K562 (cell line): ENCODE measurements around the gene ACR.

Experiments used
- DPF2 ChIP-seq: fragments of 450-650 bp; IDR thresholded peaks from 2 replicates; pipeline ENCODE4 v1.6.1; 2016
- EP300 ChIP-seq: IDR thresholded peaks from 2 replicates; pipeline ENCODE4 v1.6.1; 2012; ENCODE audit warnings: low read length, improper control_type of control experiment
- NFYB ChIP-seq: IDR thresholded peaks from 2 replicates; pipeline ENCODE4 v1.6.1; 2011; ENCODE audit warnings: mild to moderate bottlenecking, moderate library complexity; ENCODE audit not compliant: insufficient read length; ENCODE audit errors: extremely low read depth
- POLR2A ChIP-seq: fragments of 450-650 bp; conservative IDR thresholded peaks from 2 replicates; pipeline ENCODE4 v1.6.1; 2016
- RAD51 ChIP-seq: fragments of 450-650 bp; IDR thresholded peaks from 2 replicates; pipeline ENCODE4 v1.7.1; 2016; ENCODE audit warnings: low read depth, mild to moderate bottlenecking, borderline replicate concordance
- TOE1 ChIP-seq, 2 experiments: fragments of 450-650 bp in 1 of 2; sonication (generic) in 1 of 2; formaldehyde crosslinking in 1 of 2; IDR thresholded peaks; 2 replicates each; pipeline versions ENCODE4 v1.7.1 to v1.8.0; 2016 to 2022; ENCODE audit warnings: borderline replicate concordance in 2 of 2, mild to moderate bottlenecking in 2 of 2, antibody characterized with exemption in 1 of 2, inconsistent platforms in 1 of 2, low read depth in 1 of 2, missing genetic modification reagents in 1 of 2, moderate library complexity in 1 of 2
- U2AF2 ChIP-seq: fragments of 200-400 bp; formaldehyde crosslinking; optimal IDR thresholded peaks from 2 replicates; pipeline ENCODE3; 2017; ENCODE audit warnings: low read depth, mild to moderate bottlenecking, low read length

GRCh38 chr22:50696251-50696798, 41.7 kb upstream of the ACR start:
- TF ChIP-seq RAD51 (no peak), DPF2 (no peak), EP300 (no peak), U2AF2 (no peak), POLR2A (no peak), NFYB (no peak), TOE1 (IDR thresholded peaks at IDR 0.05; ENCODE audit: borderline replicate concordance) (no peak), TOE1 (CRISPR knock-in tag; IDR thresholded peaks at IDR 0.05; ENCODE audit: borderline replicate concordance, low read depth) (no peak)
